ENCODE measurements around the gene FAM193B. TPM values are rescaled to one million over a fixed set of nuclear protein-coding genes. Genes with fewer than 3 reads are reported as not detected.
A peak's percentile ranks its signal among the peaks of the same experiment; 100 is the strongest.

The FAM193B gene
- 10 to 100 TPM; 68.7 to 99.1 (median 75.3) TPM for polyA plus RNA-seq (ENCODE audit: insufficient read length in 4 of 4)

DNA sequence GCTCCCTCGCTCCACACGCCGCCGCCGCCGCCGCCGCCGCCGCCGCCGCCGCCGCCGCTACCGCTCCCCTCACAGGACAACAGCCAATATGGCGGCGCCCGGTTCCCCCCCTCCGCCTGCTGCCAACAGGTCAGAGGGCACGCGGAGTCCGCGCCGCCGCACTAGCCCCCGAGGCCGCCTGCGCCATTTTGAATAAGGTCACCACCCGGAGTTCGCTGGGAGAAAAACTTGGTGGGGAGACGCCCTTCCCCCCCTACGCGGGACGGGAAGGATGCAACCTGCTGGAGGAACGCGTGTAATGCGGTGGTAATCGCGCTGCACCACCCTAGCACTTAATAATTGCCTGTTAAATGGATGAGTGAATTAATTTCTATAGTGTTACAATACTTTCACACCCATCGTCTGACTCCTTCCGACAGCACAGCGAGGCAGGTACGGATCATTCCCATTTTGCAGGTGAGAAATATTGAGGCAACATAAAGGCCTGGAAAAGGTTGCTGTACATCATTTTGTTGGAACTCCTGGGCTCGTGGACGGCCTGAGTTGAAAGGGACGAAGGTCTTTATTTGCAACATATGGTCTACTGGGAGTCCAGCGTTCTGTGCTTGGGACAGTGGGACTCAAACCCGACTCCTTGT, at the start of gene FAM193B:
Gene FAM193B (minus strand): TSS at position 90 of the 638 bp plus-strand sequence. CDS start 105 bp downstream, outside the sequence.
- DNase-seq (ENCODE audit: low read depth in 4 of 4, low spot score in 3 of 4) = peak; percentile 78 to 85 (median 81)

DNA sequence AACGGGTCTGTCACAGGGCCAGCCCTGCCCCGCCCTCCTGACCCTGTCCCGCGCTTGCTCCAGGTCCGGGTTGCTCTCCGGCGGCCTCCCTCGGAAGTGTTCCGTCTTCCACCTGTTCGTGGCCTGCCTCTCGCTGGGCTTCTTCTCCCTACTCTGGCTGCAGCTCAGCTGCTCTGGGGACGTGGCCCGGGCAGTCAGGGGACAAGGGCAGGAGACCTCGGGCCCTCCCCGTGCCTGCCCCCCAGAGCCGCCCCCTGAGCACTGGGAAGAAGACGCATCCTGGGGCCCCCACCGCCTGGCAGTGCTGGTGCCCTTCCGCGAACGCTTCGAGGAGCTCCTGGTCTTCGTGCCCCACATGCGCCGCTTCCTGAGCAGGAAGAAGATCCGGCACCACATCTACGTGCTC, 49.8 kb upstream of the FAM193B start:
- DNase-seq (ENCODE audit: low read depth in 4 of 4, low spot score in 3 of 4) = no peak

DNA sequence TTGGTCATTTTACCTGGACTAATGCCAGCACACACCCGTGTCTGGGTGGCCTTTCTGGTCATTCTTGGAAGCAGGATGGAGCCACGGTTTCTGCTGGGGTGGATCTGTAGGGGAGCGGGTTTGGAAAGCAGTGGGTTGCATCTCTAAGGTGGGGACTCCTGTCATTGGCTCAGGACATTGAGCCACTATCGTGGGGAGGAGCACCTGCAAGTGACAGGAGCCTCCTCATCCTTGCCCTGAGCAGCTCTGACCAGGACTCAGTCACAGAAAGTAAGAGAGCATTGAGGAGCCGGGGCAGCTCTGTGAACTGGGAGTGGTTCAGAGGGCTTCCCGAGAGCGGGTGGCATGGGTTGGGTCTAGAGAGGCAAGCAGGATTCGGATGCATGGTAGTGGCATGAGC, 49.3 kb upstream of the FAM193B start:
- DNase-seq (ENCODE audit: low read depth in 4 of 4, low spot score in 3 of 4) = no peak

DNA sequence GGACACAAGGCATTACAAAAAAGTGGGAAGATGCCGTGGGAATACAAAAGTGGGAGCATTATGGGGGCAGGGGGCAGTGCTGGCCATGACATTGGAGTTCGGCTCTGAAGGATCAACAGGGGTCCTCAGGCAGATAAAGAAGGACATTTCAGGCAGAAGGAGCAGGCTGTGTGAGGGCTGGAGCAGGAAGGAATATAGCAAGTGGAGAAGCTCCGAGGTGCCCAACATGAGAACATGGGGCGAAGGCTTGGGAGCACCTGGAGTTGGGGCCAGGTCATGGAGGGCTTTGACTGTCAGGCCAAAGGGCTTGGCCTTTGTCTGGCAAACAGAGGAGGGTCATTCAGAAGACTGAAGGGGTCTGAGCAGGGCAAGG, 48.1 kb upstream of the FAM193B start:
- DNase-seq (ENCODE audit: low read depth in 4 of 4, low spot score in 3 of 4) = no peak

DNA sequence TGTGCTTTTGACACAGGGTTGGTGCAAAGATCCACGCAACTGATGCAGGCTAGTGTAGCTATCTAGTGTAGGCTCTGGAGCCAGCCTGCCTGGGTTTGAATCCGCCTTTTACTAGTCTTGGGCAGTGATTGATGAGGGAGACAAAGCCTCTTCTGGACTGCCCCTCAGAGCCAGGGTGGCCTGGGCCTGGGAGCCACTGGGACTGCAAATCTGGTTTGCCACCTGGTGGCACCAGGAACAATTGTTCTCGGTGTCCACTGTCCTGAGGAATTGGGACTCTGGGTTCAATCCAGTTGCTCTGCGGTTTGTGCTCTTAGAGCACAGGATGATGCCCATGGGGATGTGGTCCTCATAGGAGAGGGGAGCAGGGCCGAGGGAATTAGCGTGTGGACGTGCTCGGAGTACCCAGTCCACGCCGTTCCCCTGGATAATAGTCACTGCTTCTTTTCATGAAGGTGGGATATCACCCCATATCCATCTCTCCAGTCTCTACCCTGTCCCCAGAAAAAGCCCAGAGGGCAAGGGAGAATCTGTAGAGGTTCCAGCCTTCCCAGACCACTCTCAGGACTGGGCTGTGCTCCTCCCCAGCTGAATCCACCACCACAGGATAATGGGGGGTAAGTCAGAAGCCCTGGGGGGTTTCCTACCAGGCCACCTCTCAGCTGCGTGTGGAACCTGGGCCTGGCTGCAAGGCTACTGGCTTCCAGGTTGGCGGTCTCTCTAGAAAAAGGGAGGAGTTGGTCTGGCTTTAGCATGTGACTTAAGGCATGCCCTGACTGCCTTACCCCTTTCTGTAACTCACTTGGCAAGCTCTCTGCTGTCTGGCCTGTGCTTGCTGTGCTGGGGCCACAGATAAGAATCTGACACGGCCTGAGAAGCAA, 47.5 kb upstream of the FAM193B start:
- DNase-seq (ENCODE audit: low read depth in 4 of 4, low spot score in 3 of 4) = no peak

GRCh38 chr5:177601126-177601525, 46.8 kb upstream of the FAM193B start:
- no peak for DNase-seq (ENCODE audit: low read depth in 4 of 4, low spot score in 3 of 4)

- no peak for DNase-seq (ENCODE audit: low read depth in 4 of 4, low spot score in 3 of 4)
Measured at GRCh38 chr5:177600508-177601018, 46.2 kb upstream of the FAM193B start.

GRCh38 chr5:177599731-177600507, 45.6 kb upstream of the FAM193B start, which contains the start of gene B4GALT7:
TSS of gene B4GALT7 (plus strand) at chr5:177600132. CDS start at chr5:177600211, 79 bp downstream.
- DNase-seq (ENCODE audit: low read depth in 4 of 4, low spot score in 3 of 4) = peak in 2 of 4 donors; percentile 66 to 70

DNA sequence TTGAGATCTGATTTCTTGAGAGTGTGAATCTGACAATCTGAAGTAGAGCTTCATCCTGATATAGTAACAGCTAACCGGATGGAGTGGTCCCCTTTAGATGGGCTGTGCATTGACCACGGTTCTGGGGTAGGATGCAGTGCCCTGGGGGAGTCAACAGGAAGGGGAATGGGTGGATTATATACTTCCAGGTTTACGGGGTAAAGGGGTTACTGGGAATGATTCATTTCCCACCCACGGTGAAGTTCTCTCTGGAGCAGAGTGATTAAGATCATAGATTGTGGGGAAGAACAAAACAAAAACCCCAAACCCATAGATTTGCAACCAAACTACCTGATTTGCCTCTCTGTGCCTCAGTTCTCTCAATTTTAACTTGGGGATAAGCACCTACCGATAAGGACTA, 44.1 kb upstream of the FAM193B start:
- DNase-seq (ENCODE audit: low read depth in 4 of 4, low spot score in 3 of 4) = no peak

DNA sequence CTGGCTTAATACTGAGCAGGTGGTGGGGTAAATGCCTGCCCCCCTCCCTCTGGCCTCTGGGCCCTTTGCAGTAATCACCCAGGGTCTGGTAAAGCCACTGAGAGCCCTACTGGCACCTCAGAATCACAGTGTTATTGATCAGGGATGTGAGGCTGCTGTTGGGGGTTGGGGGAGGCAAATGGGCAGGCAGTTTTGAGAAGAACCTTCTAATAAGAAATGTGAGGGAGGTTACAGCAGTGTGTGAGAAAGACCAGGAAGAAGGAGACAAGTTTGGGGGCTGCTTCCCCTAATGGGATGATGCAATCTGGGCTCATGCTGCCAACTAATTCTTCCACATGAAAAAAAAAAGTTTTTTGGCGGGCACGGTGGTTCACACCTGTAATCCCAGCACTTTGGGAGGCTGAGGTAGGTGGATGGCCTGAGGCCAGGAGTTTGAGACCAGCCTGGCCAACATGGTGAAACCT, 42.4 kb upstream of the FAM193B start:
- DNase-seq (ENCODE audit: low read depth in 4 of 4, low spot score in 3 of 4) = no peak

GRCh38 chr5:177595991-177596774, 41.8 kb upstream of the FAM193B start:
- no peak for DNase-seq (ENCODE audit: low read depth in 4 of 4, low spot score in 3 of 4)

GRCh38 chr5:177595026-177595585, 40.7 kb upstream of the FAM193B start:
- DNase-seq (ENCODE audit: low read depth in 4 of 4, low spot score in 3 of 4) = no peak

GRCh38 chr5:177594071-177594470, 39.7 kb upstream of the FAM193B start:
- no peak for DNase-seq (ENCODE audit: low read depth in 4 of 4, low spot score in 3 of 4)

GRCh38 chr5:177593511-177593910, 39.1 kb upstream of the FAM193B start:
- no peak for DNase-seq (ENCODE audit: low read depth in 4 of 4, low spot score in 3 of 4)

DNA sequence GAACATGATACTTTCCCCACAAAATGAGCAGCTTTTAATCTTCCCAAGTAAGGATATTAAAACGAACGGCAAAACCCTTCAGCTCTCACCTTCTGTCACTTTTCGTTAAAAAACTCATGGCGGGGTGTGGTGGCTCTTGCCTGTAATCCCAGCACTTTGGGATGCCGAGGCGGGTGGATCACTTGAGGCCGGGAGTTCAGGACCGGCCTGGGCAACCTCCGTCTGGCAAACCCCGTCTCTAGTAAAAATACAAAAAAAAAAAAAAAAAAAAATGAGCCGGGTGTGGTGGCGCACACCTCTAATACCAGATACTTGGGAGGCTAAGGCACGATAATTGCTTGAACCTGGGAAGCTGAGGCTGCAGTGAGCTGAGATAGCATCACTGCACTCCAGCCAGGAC, 38.5 kb upstream of the FAM193B start:
- no peak for DNase-seq (ENCODE audit: low read depth in 4 of 4, low spot score in 3 of 4)

- DNase-seq (ENCODE audit: low read depth in 4 of 4, low spot score in 3 of 4) = peak in 3 of 4 donors; percentile 61 to 66 (median 63)
Measured at GRCh38 chr5:177592010-177592834, 37.9 kb upstream of the FAM193B start, which contains the start of gene TMED9. TSS of gene TMED9 (plus strand) at chr5:177592203. CDS start at chr5:177592215, 12 bp downstream.

GRCh38 chr5:177591690-177592009, 37.3 kb upstream of the FAM193B start:
- DNase-seq (ENCODE audit: low read depth in 4 of 4, low spot score in 3 of 4) = no peak

- DNase-seq (ENCODE audit: low read depth in 4 of 4, low spot score in 3 of 4) = no peak
Measured at GRCh38 chr5:177590406-177590805, 36.0 kb upstream of the FAM193B start.

Measured in right renal pelvis (tissue), 4 donors.